Measurements from ENCODE around the gene BRD9. TPM values are rescaled to one million over a fixed set of nuclear protein-coding genes. Genes with fewer than 3 reads are reported as not detected.
A peak's percentile ranks its signal among the peaks of the same experiment; 100 is the strongest.

Gene BRD9
- total and polyA plus RNA-seq, 9 of the 15 experiments (the other 6 are each of a cell fraction or from before 2014, with no cell fraction given), result 2.4 to 68.7 (median 44.9) TPM

- no peak for TF ChIP-seq ATF6 (CRISPR knock-in tag; IDR thresholded peaks at IDR 0.05)
- TF ChIP-seq CREB3L1 (IDR thresholded peaks at IDR 0.05; ENCODE audit: borderline replicate concordance, low read depth), result no peak
- no peak for TF ChIP-seq ARNT (IDR thresholded peaks at IDR 0.05)
- no peak for TF ChIP-seq ZFP30 (CRISPR knock-in tag; IDR thresholded peaks at IDR 0.05; ENCODE audit: borderline replicate concordance)
- no peak for TF ChIP-seq RREB1 (CRISPR knock-in tag; IDR thresholded peaks at IDR 0.05)
- no peak for TF ChIP-seq ZBTB5 (IDR thresholded peaks at IDR 0.05)
- 0 out of 2 replicates have a peak, but pooled peaks have one; percentile 46 for TF ChIP-seq STAT5A (IDR thresholded peaks at IDR 0.05; ENCODE audit: borderline replicate concordance, low read length)
- no peak for TF ChIP-seq ZNF41 (CRISPR knock-in tag; conservative IDR thresholded peaks at IDR 0.05)
- no peak for TF ChIP-seq E2F5 (CRISPR knock-in tag; IDR thresholded peaks at IDR 0.05)
- peak; percentile 66 for TF ChIP-seq PHF20 (IDR thresholded peaks at IDR 0.05; ENCODE audit: partially characterized antibody)
- peak in 1 of 2 experiments; percentile 29; a peak in 1 of 4 replicates for TF ChIP-seq MLLT1 (IDR thresholded peaks at IDR 0.05)
- TF ChIP-seq TRIM24 (IDR thresholded peaks at IDR 0.05), result 0 out of 4 replicates have a peak, but pooled peaks have one; percentile 9 to 20
- TF ChIP-seq SMARCC2 (IDR thresholded peaks at IDR 0.05; ENCODE audit: low read depth), result no peak
Measured at GRCh38 chr5:855771-856530, 36.6 kb downstream of the BRD9 start (continued).

All from K562 (cell line).